Gastrocnemius medialis (tissue), 4 donors: ENCODE measurements around the gene PI16.

Source experiments
- CTCF ChIP-seq, 5 experiments: fragments of 450-650 bp in 3 of 5; fragments of 200-600 bp in 2 of 5; sonication (generic) in 2 of 5; IDR thresholded peaks in 4 of 5; conservative IDR thresholded peaks in 1 of 5; 1 replicate in 4 of 5; 2 replicates in 1 of 5; pipeline ENCODE4 v1.5.1; 2016 to 2019; ENCODE audit warnings: antibody characterized with exemption in 5 of 5, mild to moderate bottlenecking in 3 of 5, moderate library complexity in 3 of 5
- POLR2A ChIP-seq, 2 donors: fragments of 450-650 bp; IDR thresholded peaks; one replicate each; pipeline ENCODE4 v1.6.1; 2017; ENCODE audit warnings: antibody characterized with exemption in 2 of 2, mild to moderate bottlenecking in 2 of 2, moderate library complexity in 2 of 2

- TF ChIP-seq POLR2A (IDR thresholded peaks at IDR 0.05) (no peak), CTCF (IDR thresholded peaks at IDR 0.05 in 4 of 5, conservative IDR thresholded peaks at IDR 0.05 in 1 of 5) (no peak)
Measured at GRCh38 chr6:37005827-37006567, 51.5 kb downstream of the PI16 start.
